OCI-LY7 (cell line): ENCODE results near the gene FIGNL2. TPM values are rescaled to one million over a fixed set of nuclear protein-coding genes. Genes with fewer than 3 reads are reported as not detected.

Experiments used
- BruUV-seq: library from RNA; stranded (reverse); fragments of 400-500 nt; replicated peaks from 2 replicates; lab custom pipeline; 2021; lab: Mats Ljungman, UMichigan
- CTCF ChIA-PET: fragments of 300-600 bp; sonication (Branson Sonifier 250); formaldehyde crosslinking; loops from one replicate; lab custom pipeline; 2022; ENCODE audit warnings: antibody characterized with exemption; ENCODE audit not compliant: unreplicated experiment; lab: Charles Lee
- POLR2A ChIA-PET: fragments of 300-600 bp; sonication (Branson Sonifier 250); formaldehyde crosslinking; loops from one replicate; lab custom pipeline; 2022; ENCODE audit warnings: antibody characterized with exemption; lab: Charles Lee
- DNase-seq: peaks from one replicate; pipeline ENCODE4 v3.0.0-alpha.2; 2015; ENCODE audit warnings: low spot score
- H2AFZ ChIP-seq: fragments of 200-600 bp; sonication (generic), shearing (Covaris generic); 2 replicates; pipeline ENCODE4 v1.6.1; 2014; ENCODE audit warnings: mild to moderate bottlenecking, antibody characterized with exemption, low read length, moderate library complexity
- H3K27ac ChIP-seq: fragments of 200-600 bp; sonication (generic); 2 replicates; pipeline ENCODE4 v1.5.1; 2014; ENCODE audit warnings: mixed run types, low read depth, mild to moderate bottlenecking, moderate library complexity, low read length, inconsistent platforms; ENCODE audit not compliant: poor library complexity, severe bottlenecking
- H3K36me3 ChIP-seq: fragments of 200-600 bp; sonication (generic); 2 replicates; pipeline ENCODE4 v1.6.1; 2014; ENCODE audit warnings: mild to moderate bottlenecking, antibody characterized with exemption, low read length, moderate library complexity, mixed read lengths; ENCODE audit not compliant: insufficient read depth
- H3K4me1 ChIP-seq: fragments of 200-600 bp; sonication (generic); 2 replicates; pipeline ENCODE4 v1.5.1; 2014; ENCODE audit warnings: mild to moderate bottlenecking, low read length; ENCODE audit not compliant: insufficient read depth, poor library complexity, severe bottlenecking
- H3K4me2 ChIP-seq: fragments of 200-600 bp; sonication (generic); 2 replicates; pipeline ENCODE4 v1.6.1; 2014; ENCODE audit warnings: mild to moderate bottlenecking, low read length
- H3K4me3 ChIP-seq: fragments of 200-600 bp; sonication (generic); 2 replicates; pipeline ENCODE4 v1.5.1; 2014; ENCODE audit warnings: mild to moderate bottlenecking, low read depth, low read length; ENCODE audit not compliant: poor library complexity, severe bottlenecking
- H3K79me2 ChIP-seq: fragments of 200-600 bp; sonication (generic); 2 replicates; pipeline ENCODE4 v1.6.1; 2016; ENCODE audit warnings: low read depth, mild to moderate bottlenecking, low read length, moderate library complexity, mixed read lengths; ENCODE audit not compliant: insufficient read depth
- H3K9me2 ChIP-seq: fragments of 200-600 bp; sonication (generic); 2 replicates; pipeline ENCODE4 v1.6.1; 2016; ENCODE audit warnings: mild to moderate bottlenecking, low read length, mixed read lengths; ENCODE audit not compliant: insufficient read depth
- H3K9me3 ChIP-seq: fragments of 200-600 bp; sonication (generic); 2 replicates; pipeline ENCODE4 v1.6.1; 2014; ENCODE audit warnings: mild to moderate bottlenecking, mixed run types, low read length, mixed read lengths
- H4K20me1 ChIP-seq: fragments of 200-600 bp; sonication (generic); 2 replicates; pipeline ENCODE4 v1.6.1; 2014; ENCODE audit warnings: mild to moderate bottlenecking, antibody characterized with exemption, low read length, moderate library complexity, mixed read lengths; ENCODE audit not compliant: insufficient read depth
- EZH2phosphoT487 ChIP-seq: fragments of 200-600 bp; sonication (generic); IDR thresholded peaks from 2 replicates; pipeline ENCODE4 v1.6.1; 2018; ENCODE audit warnings: low read depth, borderline replicate concordance, mild to moderate bottlenecking, mixed run types, antibody characterized with exemption, low read length, moderate library complexity, mixed read lengths
- intact Hi-C: fragments of 100-400 bp; cut with micrococcal nuclease; formaldehyde crosslinking; loops from one replicate; pipeline ENCODE4 v1.10.0; 2022; ENCODE audit not compliant: unreplicated experiment
- total RNA-seq, 2 experiments: library from RNA; depleted of rRNA in 1 of 2; stranded (reverse); fragments of >200 nt in 1 of 2; shearing (Covaris generic) in 1 of 2; gene quantifications; 2 replicates each; pipeline ENCODE4 v1.2.3, GENCODE V29; 2014 to 2022
- TF ChIP-seq, protein P1 (sequence below): fragments of 200-600 bp; sonication (generic); conservative IDR thresholded peaks from 2 replicates; pipeline ENCODE4 v1.5.1; 2014; ENCODE audit warnings: mild to moderate bottlenecking, antibody characterized with exemption, low read length, moderate library complexity, mixed read lengths

Gene FIGNL2
- total RNA-seq, 2 experiments from 2014 or later: not detected

DNA sequence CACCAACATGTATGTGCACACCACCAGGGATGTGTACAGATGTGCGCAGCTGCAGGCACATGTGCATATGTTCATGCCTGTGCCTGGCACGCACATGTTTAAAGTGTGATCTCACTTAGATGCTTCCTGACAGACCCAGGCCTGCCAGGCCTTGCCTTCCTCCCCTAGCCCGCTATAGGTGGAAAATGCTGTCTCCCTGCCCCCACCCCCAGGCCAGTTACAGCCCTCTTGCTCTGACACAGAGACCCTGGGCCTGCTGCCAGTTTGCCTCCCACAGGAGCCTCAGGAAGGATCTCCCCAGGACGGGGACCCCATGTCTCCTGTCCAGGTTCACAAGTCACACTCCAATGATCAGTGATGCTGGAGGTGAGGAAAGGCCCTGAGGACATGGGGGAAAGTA, 21.6 kb downstream of the FIGNL2 start:
- H2AFZ ChIP-seq: no peak overlapping the region
- H3K9me2 ChIP-seq: no peaks in the 10 kb centered on the region
- intact Hi-C loops: no loop called here
- no peak overlapping the region for H3K4me2 ChIP-seq
- TF ChIP-seq, protein P1, sequence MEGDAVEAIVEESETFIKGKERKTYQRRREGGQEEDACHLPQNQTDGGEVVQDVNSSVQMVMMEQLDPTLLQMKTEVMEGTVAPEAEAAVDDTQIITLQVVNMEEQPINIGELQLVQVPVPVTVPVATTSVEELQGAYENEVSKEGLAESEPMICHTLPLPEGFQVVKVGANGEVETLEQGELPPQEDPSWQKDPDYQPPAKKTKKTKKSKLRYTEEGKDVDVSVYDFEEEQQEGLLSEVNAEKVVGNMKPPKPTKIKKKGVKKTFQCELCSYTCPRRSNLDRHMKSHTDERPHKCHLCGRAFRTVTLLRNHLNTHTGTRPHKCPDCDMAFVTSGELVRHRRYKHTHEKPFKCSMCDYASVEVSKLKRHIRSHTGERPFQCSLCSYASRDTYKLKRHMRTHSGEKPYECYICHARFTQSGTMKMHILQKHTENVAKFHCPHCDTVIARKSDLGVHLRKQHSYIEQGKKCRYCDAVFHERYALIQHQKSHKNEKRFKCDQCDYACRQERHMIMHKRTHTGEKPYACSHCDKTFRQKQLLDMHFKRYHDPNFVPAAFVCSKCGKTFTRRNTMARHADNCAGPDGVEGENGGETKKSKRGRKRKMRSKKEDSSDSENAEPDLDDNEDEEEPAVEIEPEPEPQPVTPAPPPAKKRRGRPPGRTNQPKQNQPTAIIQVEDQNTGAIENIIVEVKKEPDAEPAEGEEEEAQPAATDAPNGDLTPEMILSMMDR: no peak
- TF ChIP-seq EZH2phosphoT487: no peak
- H4K20me1 ChIP-seq: no peaks in the 10 kb centered on the region
- no peak for DNase-seq
- ChIA-PET CTCF (no interaction called here), POLR2A (no interaction called here)
- no peaks in the 10 kb centered on the region for H3K36me3 ChIP-seq
- H3K4me1 ChIP-seq: no peaks in the 10 kb centered on the region
- H3K9me3 ChIP-seq: no peaks in the 10 kb centered on the region
- no peak overlapping the region for H3K4me3 ChIP-seq
- no TSS peak for BruUV-seq
- no peak overlapping the region for H3K27ac ChIP-seq
- no peaks in the 10 kb centered on the region for H3K79me2 ChIP-seq

DNA sequence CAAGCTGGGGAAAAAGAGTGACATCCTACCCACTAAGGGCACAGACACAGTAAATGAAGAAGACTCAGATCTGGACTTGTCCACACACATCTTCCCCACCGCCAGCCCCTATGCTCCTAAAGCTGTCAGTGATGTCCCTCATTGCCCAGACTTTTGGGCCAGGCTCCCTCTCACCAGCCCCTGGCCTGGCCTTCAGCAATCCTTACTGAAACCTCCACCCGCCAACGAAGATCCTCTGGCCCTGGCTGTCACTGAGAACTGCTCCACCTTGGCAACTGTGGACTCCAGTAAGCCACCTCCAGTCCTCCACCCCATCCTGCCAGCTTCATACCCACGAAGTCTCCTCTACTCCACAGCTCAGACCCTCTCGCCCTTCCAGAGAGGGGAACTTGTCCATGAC, 23.3 kb downstream of the FIGNL2 start:
- POLR2A ChIA-PET: interaction anchor here (0.7 kb wide), 1 partner anchor 475 kb away, joined by 3 read pairs; no protein-coding TSS in a partner anchor
- DNase-seq: no peak
- no peaks in the 10 kb centered on the region for H3K9me3 ChIP-seq
- no peak overlapping the region for H3K4me3 ChIP-seq
- no TSS peak for BruUV-seq
- no peak for TF ChIP-seq EZH2phosphoT487
- H3K9me2 ChIP-seq: no peaks in the 10 kb centered on the region
- intact Hi-C loops: no loop called here
- H3K4me2 ChIP-seq: no peak overlapping the region
- H3K36me3 ChIP-seq: no peaks in the 10 kb centered on the region
- H3K27ac ChIP-seq: no peak overlapping the region
- H3K79me2 ChIP-seq: no peaks in the 10 kb centered on the region
- H3K4me1 ChIP-seq: no peaks in the 10 kb centered on the region
- H4K20me1 ChIP-seq: no peaks in the 10 kb centered on the region
- no peak overlapping the region for H2AFZ ChIP-seq
- CTCF ChIA-PET: no interaction called here

DNA sequence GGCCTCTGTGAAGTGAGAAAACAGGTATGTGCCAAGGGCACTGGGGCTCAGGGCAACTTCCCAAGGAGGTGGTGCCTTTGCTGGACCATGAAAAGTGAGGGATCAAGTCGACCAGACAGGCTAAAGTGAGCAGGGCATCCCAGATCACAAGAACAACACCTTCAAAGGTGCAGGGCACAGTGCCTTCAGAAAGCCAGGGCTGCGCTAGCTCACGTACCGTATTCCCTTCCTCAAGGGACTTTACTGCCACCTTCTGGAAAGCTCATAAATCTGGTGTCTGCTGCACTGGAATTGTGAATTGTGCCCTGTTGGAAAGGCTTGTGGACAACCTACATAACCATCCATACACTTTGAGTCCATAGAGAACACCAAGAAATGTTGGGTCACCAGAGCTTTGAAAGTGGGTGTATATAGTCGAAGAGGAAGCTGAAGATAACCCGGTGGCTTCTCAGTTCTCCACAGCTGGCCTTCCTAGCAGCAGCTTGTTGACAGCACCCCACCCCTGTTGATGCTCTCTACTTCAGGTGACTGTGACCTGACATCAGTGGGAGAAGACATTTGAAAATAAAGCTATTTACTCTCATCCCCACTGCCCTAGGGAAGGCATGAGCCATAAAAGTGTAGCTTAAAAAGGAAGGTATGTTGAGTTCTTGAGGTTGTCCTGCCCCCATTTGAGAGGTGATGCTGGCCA, 24.5 kb downstream of the FIGNL2 start:
- TF ChIP-seq, protein P1: peak; percentile 68
- TF ChIP-seq EZH2phosphoT487: no peak
- intact Hi-C loops: loop anchor here (1.0 kb wide), 1 partner anchor 403 kb away; no protein-coding TSS in a partner anchor
- POLR2A ChIA-PET: interaction anchor here (0.5 to 0.6 kb wide), 2 partner anchors 343 to 441 kb away, joined by 3 to 4 read pairs; no protein-coding TSS in a partner anchor
- H3K4me3 ChIP-seq: no peak overlapping the region
- no peaks in the 10 kb centered on the region for H3K9me3 ChIP-seq
- no peak overlapping the region for H2AFZ ChIP-seq
- no peaks in the 10 kb centered on the region for H4K20me1 ChIP-seq
- peak; percentile 39 for DNase-seq
- no peaks in the 10 kb centered on the region for H3K9me2 ChIP-seq
- no TSS peak for BruUV-seq
- no peaks in the 10 kb centered on the region for H3K4me1 ChIP-seq
- CTCF ChIA-PET: no interaction called here
- H3K79me2 ChIP-seq: no peaks in the 10 kb centered on the region
- H3K27ac ChIP-seq: no peak overlapping the region
- H3K4me2 ChIP-seq: no peak overlapping the region
- H3K36me3 ChIP-seq: no peaks in the 10 kb centered on the region
